K562 (cell line): Measurements from ENCODE around the gene BLVRA. TPM values are rescaled to one million over a fixed set of nuclear protein-coding genes. Genes with fewer than 3 reads are reported as not detected.

Source experiments
- ATF7 ChIP-seq: fragments of 450-650 bp; IDR thresholded peaks from 2 replicates; pipeline ENCODE4 v1.7.1; 2014; ENCODE audit warnings: mild to moderate bottlenecking, moderate library complexity
- CHD1 ChIP-seq: fragments of 200-600 bp; sonication (generic); IDR thresholded peaks from one replicate; pipeline ENCODE4 v1.6.1; 2012; ENCODE audit warnings: mild to moderate bottlenecking, moderate library complexity, low read length, inconsistent platforms
- EP400 ChIP-seq: fragments of 450-650 bp; IDR thresholded peaks from 2 replicates; pipeline ENCODE4 v1.6.1; 2017; ENCODE audit warnings: antibody characterized with exemption, mild to moderate bottlenecking, moderate library complexity
- HDAC1 ChIP-seq, 2 experiments: fragments of 450-650 bp; IDR thresholded peaks; 2 replicates each; pipeline ENCODE4 v1.6.1; 2016 to 2017; ENCODE audit warnings: inconsistent platforms in 1 of 2, mild to moderate bottlenecking in 1 of 2, moderate library complexity in 1 of 2
- JUND ChIP-seq, 2 experiments: IDR thresholded peaks; 2 replicates in 1 of 2; 3 replicates in 1 of 2; pipeline ENCODE4 v1.6.1; 2011; ENCODE audit warnings: borderline replicate concordance in 2 of 2, low read depth in 2 of 2, low read length in 2 of 2, improper control_type of control experiment in 1 of 2, missing biosample characterization in 1 of 2, missing genetic modification characterization in 1 of 2, missing genetic modification reagents in 1 of 2
- KDM1A ChIP-seq, 2 experiments: fragments of 450-650 bp; IDR thresholded peaks; 2 replicates each; pipeline ENCODE4 v1.6.1; 2016; ENCODE audit warnings: mild to moderate bottlenecking in 2 of 2
- MTA1 ChIP-seq: fragments of 450-650 bp; IDR thresholded peaks from 2 replicates; pipeline ENCODE4 v1.6.1; 2017; ENCODE audit warnings: borderline replicate concordance
- NR2C2 ChIP-seq, 2 experiments: fragments of 200-800 bp in 1 of 2; sonication (Bioruptor generic) in 1 of 2; sonication (generic) in 1 of 2; formaldehyde crosslinking in 1 of 2; IDR thresholded peaks; 2 replicates each; pipeline versions ENCODE4 v1.6.1 to v1.8.0; 2016 to 2022; ENCODE audit warnings: mild to moderate bottlenecking in 1 of 2, missing compliant biosample characterization in 1 of 2, missing genetic modification characterization in 1 of 2, missing genetic modification reagents in 1 of 2
- SMARCA4 ChIP-seq: fragments of 450-650 bp; IDR thresholded peaks from 2 replicates; pipeline ENCODE4 v1.6.1; 2016
- ZNF76 ChIP-seq: fragments of 250-450 bp; sonication (Bioruptor Pico); IDR thresholded peaks from 2 replicates; pipeline ENCODE4 v1.4.0; 2020; ENCODE audit warnings: mild to moderate bottlenecking, moderate library complexity, borderline replicate concordance
- polyA plus RNA-seq, 8 experiments: library from polyadenylated mRNA; depleted of rRNA in 4 of 8; stranded (reverse) in 5 of 8; unstranded in 3 of 8; fragments of >200 nt; fragmentation: Nextera tagmentation in 2 of 8; fragmentation: Illumina TruSeq in 1 of 8; extraction: Ambion mirVana in 2 of 8; extraction: Trizol in 1 of 8; gene quantifications; 2 replicates each; pipeline versions ENCODE4 v1.2.1 to v1.2.3, GENCODE V29; 2011 to 2014; ENCODE audit warnings: inconsistent platforms in 1 of 8, missing spikeins in 1 of 8
- total RNA-seq, 7 experiments: library from RNA; depleted of rRNA in 6 of 7; stranded (reverse); fragments of >200 nt in 6 of 7; fragmentation: Illumina TruSeq in 2 of 7; extraction: Trizol in 2 of 7; gene quantifications; 2 replicates each; pipeline versions ENCODE4 v1.2.1 to v1.2.3, GENCODE V29; 2011 to 2021; ENCODE audit warnings: low replicate concordance in 1 of 7
- TF ChIP-seq, protein P1 (sequence below): fragments of 450-650 bp; IDR thresholded peaks from 2 replicates; pipeline ENCODE4 v1.6.1; 2017; ENCODE audit warnings: antibody characterized with exemption, mild to moderate bottlenecking
- TF ChIP-seq, protein P2 (sequence below), 3 experiments: fragments of 200-800 bp in 1 of 3; fragments of 250-450 bp in 1 of 3; fragments of 450-650 bp in 1 of 3; sonication (Bioruptor Pico) in 1 of 3; sonication (Bioruptor generic) in 1 of 3; formaldehyde crosslinking in 1 of 3; IDR thresholded peaks; 2 replicates each; pipeline versions ENCODE4 v1.6.1 to v1.8.0; 2016 to 2022; ENCODE audit warnings: mild to moderate bottlenecking in 2 of 3, missing genetic modification characterization in 2 of 3, missing compliant biosample characterization in 1 of 3, moderate library complexity in 1 of 3
- TF ChIP-seq, protein P3 (sequence below), 2 experiments: fragments of 450-650 bp in 1 of 2; sonication (generic) in 1 of 2; formaldehyde crosslinking in 1 of 2; IDR thresholded peaks in 1 of 2; conservative IDR thresholded peaks in 1 of 2; 2 replicates each; pipeline versions ENCODE4 v1.6.1 to v1.8.1; 2016 to 2023; ENCODE audit warnings: mild to moderate bottlenecking in 2 of 2, moderate library complexity in 2 of 2, inconsistent platforms in 1 of 2, missing genetic modification reagents in 1 of 2
- TF ChIP-seq, protein P4 (sequence below): sonication (generic); formaldehyde crosslinking; IDR thresholded peaks from 2 replicates; pipeline ENCODE4 v1.8.1; 2023; ENCODE audit warnings: mild to moderate bottlenecking, missing genetic modification reagents

Gene BLVRA
- total and polyA plus RNA-seq, 9 of the 15 experiments (the other 6 are each of a cell fraction or from before 2014, with no cell fraction given), result 48.5 to 147 (median 61.5) TPM

DNA sequence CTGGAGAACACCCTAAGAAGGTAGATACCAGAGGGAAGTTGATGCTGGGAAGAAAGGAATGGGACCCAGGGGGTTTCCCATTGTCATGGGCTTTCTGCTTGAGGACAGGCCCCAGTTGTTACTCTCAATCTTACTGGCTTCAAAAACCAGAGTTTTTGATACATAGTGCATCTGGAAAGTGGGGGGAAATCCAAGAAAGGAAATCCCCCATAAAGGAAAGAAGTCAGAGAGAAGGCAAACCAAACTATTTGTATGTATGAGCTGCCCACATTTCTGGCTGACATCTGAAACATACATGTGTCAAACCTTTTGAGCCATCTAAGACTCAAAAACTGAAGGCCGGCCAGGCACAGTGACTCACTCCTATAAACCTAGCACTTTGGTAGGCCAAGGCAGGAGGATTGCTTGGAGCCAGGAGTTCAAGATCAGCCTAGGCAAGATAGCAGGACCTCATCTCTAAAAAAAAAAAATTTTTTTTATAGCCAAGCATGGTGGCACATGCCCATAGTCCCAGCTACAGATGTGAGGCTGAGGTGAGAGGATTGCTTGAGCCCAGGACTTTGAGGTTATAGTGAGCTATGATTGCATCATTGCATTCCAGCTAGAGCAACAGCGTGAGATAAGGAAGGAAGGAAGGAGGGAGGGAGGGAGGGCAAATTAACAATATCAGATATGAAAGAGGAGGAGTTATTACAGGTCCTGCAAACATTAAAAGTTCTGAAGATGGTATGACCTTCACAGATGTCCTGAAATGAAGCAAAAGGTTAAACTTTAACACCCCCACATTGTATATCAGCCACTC lies 22.5 kb upstream of the BLVRA start (continued):
- TF ChIP-seq, protein P1, sequence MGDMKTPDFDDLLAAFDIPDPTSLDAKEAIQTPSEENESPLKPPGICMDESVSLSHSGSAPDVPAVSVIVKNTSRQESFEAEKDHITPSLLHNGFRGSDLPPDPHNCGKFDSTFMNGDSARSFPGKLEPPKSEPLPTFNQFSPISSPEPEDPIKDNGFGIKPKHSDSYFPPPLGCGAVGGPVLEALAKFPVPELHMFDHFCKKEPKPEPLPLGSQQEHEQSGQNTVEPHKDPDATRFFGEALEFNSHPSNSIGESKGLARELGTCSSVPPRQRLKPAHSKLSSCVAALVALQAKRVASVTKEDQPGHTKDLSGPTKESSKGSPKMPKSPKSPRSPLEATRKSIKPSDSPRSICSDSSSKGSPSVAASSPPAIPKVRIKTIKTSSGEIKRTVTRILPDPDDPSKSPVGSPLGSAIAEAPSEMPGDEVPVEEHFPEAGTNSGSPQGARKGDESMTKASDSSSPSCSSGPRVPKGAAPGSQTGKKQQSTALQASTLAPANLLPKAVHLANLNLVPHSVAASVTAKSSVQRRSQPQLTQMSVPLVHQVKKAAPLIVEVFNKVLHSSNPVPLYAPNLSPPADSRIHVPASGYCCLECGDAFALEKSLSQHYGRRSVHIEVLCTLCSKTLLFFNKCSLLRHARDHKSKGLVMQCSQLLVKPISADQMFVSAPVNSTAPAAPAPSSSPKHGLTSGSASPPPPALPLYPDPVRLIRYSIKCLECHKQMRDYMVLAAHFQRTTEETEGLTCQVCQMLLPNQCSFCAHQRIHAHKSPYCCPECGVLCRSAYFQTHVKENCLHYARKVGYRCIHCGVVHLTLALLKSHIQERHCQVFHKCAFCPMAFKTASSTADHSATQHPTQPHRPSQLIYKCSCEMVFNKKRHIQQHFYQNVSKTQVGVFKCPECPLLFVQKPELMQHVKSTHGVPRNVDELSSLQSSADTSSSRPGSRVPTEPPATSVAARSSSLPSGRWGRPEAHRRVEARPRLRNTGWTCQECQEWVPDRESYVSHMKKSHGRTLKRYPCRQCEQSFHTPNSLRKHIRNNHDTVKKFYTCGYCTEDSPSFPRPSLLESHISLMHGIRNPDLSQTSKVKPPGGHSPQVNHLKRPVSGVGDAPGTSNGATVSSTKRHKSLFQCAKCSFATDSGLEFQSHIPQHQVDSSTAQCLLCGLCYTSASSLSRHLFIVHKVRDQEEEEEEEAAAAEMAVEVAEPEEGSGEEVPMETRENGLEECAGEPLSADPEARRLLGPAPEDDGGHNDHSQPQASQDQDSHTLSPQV, result peak; percentile 71; the same call in 1 of the 2 replicates
- TF ChIP-seq KDM1A (IDR thresholded peaks at IDR 0.05) (no peak), ZNF76 (CRISPR knock-in tag) (0 out of 2 replicates have a peak, but pooled peaks have one; percentile 84), NR2C2 (CRISPR knock-in tag; IDR thresholded peaks at IDR 0.05) (no peak), NR2C2 (tag; IDR thresholded peaks at IDR 0.05) (peak; percentile 66), ATF7 (peak; percentile 90), EP400 (peak; percentile 55), HDAC1 (IDR thresholded peaks at IDR 0.05) (0 out of 4 replicates have a peak, but pooled peaks of 1 of the 2 experiments have one; percentile 14), MTA1 (peak; percentile 63; the same call in 1 of the 2 replicates), CHD1 (no peak), JUND (IDR thresholded peaks at IDR 0.05; ENCODE audit: borderline replicate concordance, low read depth, low read length) (peak; percentile 91), JUND (tag; IDR thresholded peaks at IDR 0.05; ENCODE audit: borderline replicate concordance, low read depth, low read length) (peak; percentile 88; the same call in 1 of the 3 replicates), SMARCA4 (peak; percentile 72; the same call in 1 of the 2 replicates)
- TF ChIP-seq, protein P2, sequence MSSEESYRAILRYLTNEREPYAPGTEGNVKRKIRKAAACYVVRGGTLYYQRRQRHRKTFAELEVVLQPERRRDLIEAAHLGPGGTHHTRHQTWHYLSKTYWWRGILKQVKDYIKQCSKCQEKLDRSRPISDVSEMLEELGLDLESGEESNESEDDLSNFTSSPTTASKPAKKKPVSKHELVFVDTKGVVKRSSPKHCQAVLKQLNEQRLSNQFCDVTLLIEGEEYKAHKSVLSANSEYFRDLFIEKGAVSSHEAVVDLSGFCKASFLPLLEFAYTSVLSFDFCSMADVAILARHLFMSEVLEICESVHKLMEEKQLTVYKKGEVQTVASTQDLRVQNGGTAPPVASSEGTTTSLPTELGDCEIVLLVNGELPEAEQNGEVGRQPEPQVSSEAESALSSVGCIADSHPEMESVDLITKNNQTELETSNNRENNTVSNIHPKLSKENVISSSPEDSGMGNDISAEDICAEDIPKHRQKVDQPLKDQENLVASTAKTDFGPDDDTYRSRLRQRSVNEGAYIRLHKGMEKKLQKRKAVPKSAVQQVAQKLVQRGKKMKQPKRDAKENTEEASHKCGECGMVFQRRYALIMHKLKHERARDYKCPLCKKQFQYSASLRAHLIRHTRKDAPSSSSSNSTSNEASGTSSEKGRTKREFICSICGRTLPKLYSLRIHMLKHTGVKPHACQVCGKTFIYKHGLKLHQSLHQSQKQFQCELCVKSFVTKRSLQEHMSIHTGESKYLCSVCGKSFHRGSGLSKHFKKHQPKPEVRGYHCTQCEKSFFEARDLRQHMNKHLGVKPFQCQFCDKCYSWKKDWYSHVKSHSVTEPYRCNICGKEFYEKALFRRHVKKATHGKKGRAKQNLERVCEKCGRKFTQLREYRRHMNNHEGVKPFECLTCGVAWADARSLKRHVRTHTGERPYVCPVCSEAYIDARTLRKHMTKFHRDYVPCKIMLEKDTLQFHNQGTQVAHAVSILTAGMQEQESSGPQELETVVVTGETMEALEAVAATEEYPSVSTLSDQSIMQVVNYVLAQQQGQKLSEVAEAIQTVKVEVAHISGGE (CRISPR knock-in tag; IDR thresholded peaks at IDR 0.05), result 0 out of 6 replicates have a peak, but pooled peaks of 1 of the 3 experiments have one; percentile 25
- TF ChIP-seq, protein P3, sequence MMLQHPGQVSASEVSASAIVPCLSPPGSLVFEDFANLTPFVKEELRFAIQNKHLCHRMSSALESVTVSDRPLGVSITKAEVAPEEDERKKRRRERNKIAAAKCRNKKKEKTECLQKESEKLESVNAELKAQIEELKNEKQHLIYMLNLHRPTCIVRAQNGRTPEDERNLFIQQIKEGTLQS (IDR thresholded peaks at IDR 0.05), result peak; percentile 98
- TF ChIP-seq, protein P3 (CRISPR knock-in tag; conservative IDR thresholded peaks at IDR 0.05), result 0 out of 2 replicates have a peak, but pooled peaks have one; percentile 54
- TF ChIP-seq, protein P4, sequence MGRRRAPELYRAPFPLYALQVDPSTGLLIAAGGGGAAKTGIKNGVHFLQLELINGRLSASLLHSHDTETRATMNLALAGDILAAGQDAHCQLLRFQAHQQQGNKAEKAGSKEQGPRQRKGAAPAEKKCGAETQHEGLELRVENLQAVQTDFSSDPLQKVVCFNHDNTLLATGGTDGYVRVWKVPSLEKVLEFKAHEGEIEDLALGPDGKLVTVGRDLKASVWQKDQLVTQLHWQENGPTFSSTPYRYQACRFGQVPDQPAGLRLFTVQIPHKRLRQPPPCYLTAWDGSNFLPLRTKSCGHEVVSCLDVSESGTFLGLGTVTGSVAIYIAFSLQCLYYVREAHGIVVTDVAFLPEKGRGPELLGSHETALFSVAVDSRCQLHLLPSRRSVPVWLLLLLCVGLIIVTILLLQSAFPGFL, result no peak
